ENCODE measurements around the gene DENND1B.

GRCh38 chr1:197806718-197807117 lies 31.4 kb upstream of the DENND1B start:
- TF ChIP-seq EZH2 (IDR thresholded peaks at IDR 0.05; ENCODE audit: borderline replicate concordance), result no peak
- TF ChIP-seq, protein P1, sequence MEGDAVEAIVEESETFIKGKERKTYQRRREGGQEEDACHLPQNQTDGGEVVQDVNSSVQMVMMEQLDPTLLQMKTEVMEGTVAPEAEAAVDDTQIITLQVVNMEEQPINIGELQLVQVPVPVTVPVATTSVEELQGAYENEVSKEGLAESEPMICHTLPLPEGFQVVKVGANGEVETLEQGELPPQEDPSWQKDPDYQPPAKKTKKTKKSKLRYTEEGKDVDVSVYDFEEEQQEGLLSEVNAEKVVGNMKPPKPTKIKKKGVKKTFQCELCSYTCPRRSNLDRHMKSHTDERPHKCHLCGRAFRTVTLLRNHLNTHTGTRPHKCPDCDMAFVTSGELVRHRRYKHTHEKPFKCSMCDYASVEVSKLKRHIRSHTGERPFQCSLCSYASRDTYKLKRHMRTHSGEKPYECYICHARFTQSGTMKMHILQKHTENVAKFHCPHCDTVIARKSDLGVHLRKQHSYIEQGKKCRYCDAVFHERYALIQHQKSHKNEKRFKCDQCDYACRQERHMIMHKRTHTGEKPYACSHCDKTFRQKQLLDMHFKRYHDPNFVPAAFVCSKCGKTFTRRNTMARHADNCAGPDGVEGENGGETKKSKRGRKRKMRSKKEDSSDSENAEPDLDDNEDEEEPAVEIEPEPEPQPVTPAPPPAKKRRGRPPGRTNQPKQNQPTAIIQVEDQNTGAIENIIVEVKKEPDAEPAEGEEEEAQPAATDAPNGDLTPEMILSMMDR (IDR thresholded peaks at IDR 0.05; ENCODE audit: poor library complexity), result no peak
